HepG2 (cell line): Measurements from ENCODE around the gene IQCM. TPM values are rescaled to one million over a fixed set of nuclear protein-coding genes. Genes with fewer than 3 reads are reported as not detected.

Source experiments
- ATAC-seq: fragments of 200-7000 bp; cut with Tn5 transposase; 3 replicates; pipeline ENCODE4 v1.9.1; 2020; ENCODE audit warnings: mild to moderate bottlenecking, moderate library complexity
- BruUV-seq: library from RNA; stranded (reverse); fragments of 400-500 nt; replicated peaks from 2 replicates; lab custom pipeline; 2021; lab: Mats Ljungman, UMichigan
- CTCF ChIA-PET: fragments of 300-600 bp; formaldehyde crosslinking; extraction: SDS; loops from one replicate; lab custom pipeline; 2021; ENCODE audit warnings: low total read pairs, inconsistent platforms, low intra/inter-chr PET ratio; lab: Yijun Ruan, JAX
- POLR2A ChIA-PET: fragments of 350-600 bp; sonication (Branson Sonifier 250); formaldehyde crosslinking; loops from one replicate; lab custom pipeline; 2020; ENCODE audit warnings: antibody characterized with exemption, inconsistent platforms; lab: Yijun Ruan, JAX
- DNase-seq: peaks from one replicate; pipeline ENCODE4 v3.0.0-alpha.2; 2015; ENCODE audit warnings: low spot score
- FAIRE-seq: peaks from 3 replicates; lab custom pipeline; 2011; peaks lifted over from hg19 to GRCh38; lab: Jason Lieb, UNC
- H2AFZ ChIP-seq: one replicate; pipeline ENCODE4 v1.6.1; 2011; ENCODE audit warnings: low read length, inconsistent platforms
- H3K27ac ChIP-seq: fragments of 300-600 bp; 3 replicates; pipeline ENCODE4 v1.8.0; 2011; ENCODE audit warnings: mixed run types, mild to moderate bottlenecking, mixed read lengths, low read length, inconsistent platforms; ENCODE audit not compliant: insufficient read depth; ENCODE audit errors: extremely low read length
- H3K27me3 ChIP-seq, 2 experiments: fragments of 200-600 bp in 1 of 2; 2 replicates in 1 of 2; 3 replicates in 1 of 2; pipeline versions ENCODE4 v1.6.0 to v1.8.0; 2011; ENCODE audit warnings: low read length in 2 of 2, mild to moderate bottlenecking in 2 of 2, moderate library complexity in 2 of 2, inconsistent platforms in 1 of 2; ENCODE audit not compliant: insufficient read depth in 2 of 2, control insufficient read depth in 1 of 2
- H3K36me3 ChIP-seq, 2 experiments: fragments of 200-600 bp in 1 of 2; replicated peaks in 1 of 2; 2 replicates in 1 of 2; 3 replicates in 1 of 2; pipeline versions ENCODE4 v1.5.1 to v1.8.0; 2011; ENCODE audit warnings: low read length in 2 of 2, inconsistent platforms in 1 of 2; ENCODE audit not compliant: insufficient read depth in 2 of 2, control insufficient read depth in 1 of 2
- H3K4me1 ChIP-seq: 2 replicates; pipeline ENCODE4 v1.5.1; 2012; ENCODE audit warnings: low read length, inconsistent platforms; ENCODE audit not compliant: insufficient read depth
- H3K4me2 ChIP-seq: 2 replicates; pipeline ENCODE4 v1.6.0; 2011; ENCODE audit warnings: low read depth, low read length, inconsistent platforms
- H3K4me3 ChIP-seq, 3 experiments: fragments of 200-600 bp in 1 of 3; sonication (generic), shearing (Covaris generic) in 1 of 3; replicated peaks in 1 of 3; 2 replicates each; pipeline ENCODE4 v1.5.1; 2011 to 2016; ENCODE audit warnings: low read length in 3 of 3, inconsistent platforms in 2 of 3, low read depth in 2 of 3, mild to moderate bottlenecking in 2 of 3, control low read depth in 1 of 3, mixed read lengths in 1 of 3; ENCODE audit not compliant: insufficient read depth in 1 of 3
- H3K79me2 ChIP-seq: one replicate; pipeline ENCODE4 v1.6.1; 2011; ENCODE audit warnings: low read length, inconsistent platforms; ENCODE audit not compliant: insufficient read depth
- H3K9ac ChIP-seq: 2 replicates; pipeline ENCODE4 v1.6.0; 2011; ENCODE audit warnings: mild to moderate bottlenecking, low read depth, low read length, inconsistent platforms; ENCODE audit not compliant: insufficient read depth
- H3K9me3 ChIP-seq: 2 replicates; pipeline ENCODE4 v1.5.1; 2012; ENCODE audit warnings: mild to moderate bottlenecking, low read length
- H4K20me1 ChIP-seq: 2 replicates; pipeline ENCODE4 v1.6.0; 2011; ENCODE audit warnings: inconsistent platforms, mild to moderate bottlenecking, low read length, moderate library complexity; ENCODE audit not compliant: insufficient read depth
- HMGXB3 ChIP-seq: sonication (generic); formaldehyde crosslinking; IDR thresholded peaks from 2 replicates; pipeline ENCODE4 v1.4.0; 2020; ENCODE audit warnings: missing genetic modification reagents, borderline replicate concordance
- KLF12 ChIP-seq: sonication (generic); formaldehyde crosslinking; IDR thresholded peaks from 2 replicates; pipeline ENCODE4 v1.4.0; 2020; ENCODE audit warnings: missing genetic modification reagents, borderline replicate concordance
- MLXIP ChIP-seq: sonication (generic); formaldehyde crosslinking; IDR thresholded peaks from 2 replicates; pipeline ENCODE4 v1.9.0; 2021; ENCODE audit warnings: missing genetic modification reagents, borderline replicate concordance
- ONECUT2 ChIP-seq: sonication (generic); formaldehyde crosslinking; IDR thresholded peaks from 2 replicates; pipeline ENCODE4 v1.4.0; 2020; ENCODE audit warnings: missing genetic modification reagents
- SSRP1 ChIP-seq: IDR thresholded peaks from 2 replicates; pipeline ENCODE4 v1.6.1; 2016; ENCODE audit warnings: control low read depth
- STAT5B ChIP-seq: sonication (generic); formaldehyde crosslinking; IDR thresholded peaks from 2 replicates; pipeline ENCODE4 v1.4.0; 2020; ENCODE audit warnings: missing genetic modification reagents
- STAT6 ChIP-seq: sonication (generic); formaldehyde crosslinking; IDR thresholded peaks from 2 replicates; pipeline ENCODE4 v1.4.0; 2020; ENCODE audit warnings: missing genetic modification reagents, mild to moderate bottlenecking, borderline replicate concordance
- ZNF138 ChIP-seq: sonication (generic); formaldehyde crosslinking; IDR thresholded peaks from 2 replicates; pipeline ENCODE4 v1.5.0; 2020; ENCODE audit warnings: mild to moderate bottlenecking, low read depth, missing genetic modification reagents
- ZNF280B ChIP-seq: sonication (generic); formaldehyde crosslinking; IDR thresholded peaks from 2 replicates; pipeline ENCODE4 v1.5.0; 2020; ENCODE audit warnings: missing genetic modification reagents, mild to moderate bottlenecking, borderline replicate concordance
- ZNF691 ChIP-seq: sonication (generic); formaldehyde crosslinking; IDR thresholded peaks from 2 replicates; pipeline ENCODE4 v1.4.0; 2020; ENCODE audit warnings: missing genetic modification reagents, low read depth, mild to moderate bottlenecking, borderline replicate concordance
- WGBS: methylation state at CpG from one replicate; pipeline ENCODE4 v1.1.6; 2017; ENCODE audit warnings: low lambda C conversion rate; 5-methylcytosine and 5-hydroxymethylcytosine counted together
- in situ Hi-C: cut with HindIII; loops from 2 replicates; pipeline ENCODE4 v1.10.0; 2017; ENCODE audit warnings: low pct_unique_long_range_greater_than_20kb; ENCODE audit not compliant: extremely low pct_ligation_motif_present
- intact Hi-C: fragments of 100-400 bp; cut with micrococcal nuclease; formaldehyde crosslinking; loops from one replicate; pipeline ENCODE4 v1.10.0; 2022; ENCODE audit not compliant: unreplicated experiment
- polyA plus RNA-seq, 8 experiments: library from polyadenylated mRNA; depleted of rRNA in 3 of 8; stranded (reverse) in 7 of 8; unstranded in 1 of 8; fragments of >200 nt; fragmentation: Illumina TruSeq in 4 of 8; extraction: Trizol in 4 of 8; gene quantifications; 2 replicates each; pipeline versions ENCODE4 v1.2.1 to v1.2.3, GENCODE V29; 2011 to 2016; ENCODE audit warnings: low read depth in 4 of 8, missing spikeins in 1 of 8, mixed read lengths in 1 of 8; ENCODE audit not compliant: insufficient read depth in 1 of 8
- total RNA-seq, 5 experiments: library from RNA; depleted of rRNA; stranded (reverse); fragments of >200 nt; fragmentation: Illumina TruSeq; extraction: Trizol; gene quantifications; 2 replicates each; pipeline ENCODE4 v1.2.3, GENCODE V29; 2016; ENCODE audit warnings: low read depth in 1 of 5

The IQCM gene
- total and polyA plus RNA-seq, 2 of the 13 experiments (the other 11 are each of a cell fraction or from before 2014, with no cell fraction given): not detected

GRCh38 chr4:149836546-149836945 lies 20.9 kb upstream of the IQCM start (continued):
- TF ChIP-seq HMGXB3 (CRISPR knock-in tag) (no peak), ONECUT2 (CRISPR knock-in tag) (no peak)

GRCh38 chr4:149835280-149835679 lies 19.6 kb upstream of the IQCM start:
- POLR2A ChIA-PET: no interaction called here
- intact Hi-C loops: no loop called here
- H4K20me1 ChIP-seq: no peaks in the 10 kb centered on the region
- H3K27ac ChIP-seq: no peak overlapping the region
- H3K27me3 ChIP-seq: no peaks in the 10 kb centered on the region
- H3K4me2 ChIP-seq: no peak overlapping the region
- H3K4me1 ChIP-seq: no peaks in the 10 kb centered on the region
- 40% methylated on average over 12 of the region's 15 CpGs for WGBS
- no peaks in the 10 kb centered on the region for H3K36me3 ChIP-seq
- DNase-seq (no peak), ATAC-seq (no peak), FAIRE-seq (no peak)
- no TSS peak for BruUV-seq
- H2AFZ ChIP-seq: no peak overlapping the region
- CTCF ChIA-PET: no interaction called here
- no peaks in the 10 kb centered on the region for H3K79me2 ChIP-seq
- in situ Hi-C loops: no loop called here
- H3K9ac ChIP-seq: no peak overlapping the region
- no peaks in the 10 kb centered on the region for H3K9me3 ChIP-seq
- no peak overlapping the region for H3K4me3 ChIP-seq
- TF ChIP-seq MLXIP (CRISPR knock-in tag): no peak
- TF ChIP-seq ZNF691: no peak
- no peak for TF ChIP-seq SSRP1 (CRISPR knock-in tag)
- TF ChIP-seq KLF12: no peak
- no peak for TF ChIP-seq ZNF138
- no peak for TF ChIP-seq STAT5B
- no peak for TF ChIP-seq STAT6
- TF ChIP-seq ZNF280B: no peak
